LNCAP (cell line): ENCODE data around the gene C4A.

Experiments used
- CTCF ChIP-seq: fragments of 450-650 bp; IDR thresholded peaks from 2 replicates; pipeline ENCODE4 v1.5.1; 2017; ENCODE audit warnings: mild to moderate bottlenecking

C4A gene

GRCh38 chr6:31969712-31970603 is 11.9 kb upstream of the C4A start:
- no peak for TF ChIP-seq CTCF

- TF ChIP-seq CTCF, result no peak
Measured at GRCh38 chr6:31970604-31971271, 11.1 kb upstream of the C4A start.

GRCh38 chr6:31971279-31971992 is 10.4 kb upstream of the C4A start:
- TF ChIP-seq CTCF, result no peak

GRCh38 chr6:31971993-31972708 is 9.7 kb upstream of the C4A start, which contains the start of gene DXO:
Gene DXO, minus strand, starts transcription at chr6:31972138. Its CDS starts 463 bp downstream, at chr6:31971675.
- TF ChIP-seq CTCF, result no peak

GRCh38 chr6:31972709-31973350 is 9.0 kb upstream of the C4A start:
- no peak for TF ChIP-seq CTCF

- TF ChIP-seq CTCF, result no peak
Measured at GRCh38 chr6:31977816-31978431, 3.9 kb upstream of the C4A start.
